HG02610 (cell line): Measurements from ENCODE around the gene IBA57.
"Not testable (repeated sequence)": the region's sequence is repeated elsewhere in the genome, so short reads cannot be mapped to it uniquely, and the experiment has no call there.

ENCODE experiments used
- ATAC-seq: cut with Tn5 transposase; IDR thresholded peaks from one replicate; pipeline ENCODE4 v1.9.1; 2021; ENCODE audit warnings: mild to moderate bottlenecking, moderate library complexity; ENCODE audit not compliant: unreplicated experiment

The IBA57 gene

GRCh38 chr1:228224198-228225164 lies 58.9 kb downstream of the IBA57 start:
- no peak for ATAC-seq

GRCh38 chr1:228225165-228225710 lies 59.6 kb downstream of the IBA57 start:
- no peak for ATAC-seq

- ATAC-seq: no peak
Observed at GRCh38 chr1:228225740-228226139, 60.1 kb downstream of the IBA57 start.

DNA sequence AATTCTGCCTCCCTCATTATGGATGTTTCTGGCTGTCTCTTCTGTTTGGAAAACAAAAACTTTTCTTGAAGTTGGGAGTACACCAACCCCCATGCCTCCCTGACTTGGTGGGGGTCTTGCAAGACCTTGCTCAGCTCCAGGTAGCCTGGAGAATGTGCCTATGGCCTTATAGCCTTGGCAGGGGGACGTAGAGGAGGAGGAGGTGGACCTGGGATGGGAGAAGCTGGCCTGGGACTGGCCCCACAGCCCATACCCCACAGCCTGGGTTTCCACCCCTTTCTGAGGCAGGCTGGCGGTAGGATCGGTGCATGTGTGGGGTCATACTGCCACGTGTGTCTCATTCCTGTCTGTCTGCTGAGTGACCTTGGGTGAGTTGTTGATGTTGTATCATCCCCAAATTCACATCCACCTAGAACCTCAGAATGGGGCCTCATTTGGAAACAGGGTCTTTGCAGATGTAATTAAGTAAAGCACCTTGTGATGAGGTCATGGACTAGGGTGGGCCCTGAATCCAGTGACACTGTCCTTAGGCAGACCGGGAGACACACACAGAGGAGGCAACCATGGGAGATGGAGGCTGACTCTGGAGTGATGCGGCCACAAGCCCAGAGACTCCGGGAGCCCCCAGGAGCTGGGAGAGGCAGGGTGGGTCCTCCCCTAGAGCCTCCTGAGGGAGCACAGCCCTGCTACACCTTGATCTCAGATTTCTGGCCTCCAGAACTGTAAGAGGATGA lies 60.7 kb downstream of the IBA57 start:
- no peak for ATAC-seq

GRCh38 chr1:228226956-228227791 lies 61.6 kb downstream of the IBA57 start:
- ATAC-seq: no peak

DNA sequence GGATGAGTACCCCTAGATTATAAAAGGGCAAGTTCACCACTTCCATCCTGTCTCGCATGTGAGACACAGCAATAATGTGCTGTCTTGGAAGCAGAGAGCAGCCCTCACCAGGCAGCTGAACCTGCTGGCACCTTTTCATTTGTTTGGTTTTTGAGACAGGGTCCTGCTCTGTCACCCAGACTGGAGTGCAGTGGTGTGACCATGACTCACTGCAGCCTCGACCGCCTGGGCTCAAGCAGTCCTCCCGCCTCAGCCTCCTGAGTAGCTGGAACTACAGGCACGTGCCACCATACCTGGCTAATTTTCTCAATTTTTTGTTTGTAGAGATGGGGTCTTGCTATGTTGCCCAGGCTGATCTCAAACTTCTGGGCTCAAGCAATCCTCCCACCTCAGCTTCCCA lies 62.5 kb downstream of the IBA57 start:
- ATAC-seq: not testable (repeated sequence)

- no peak for ATAC-seq
Observed at GRCh38 chr1:228228601-228229074, 63.0 kb downstream of the IBA57 start.

GRCh38 chr1:228231189-228231588 lies 65.6 kb downstream of the IBA57 start:
- no peak for ATAC-seq
